ENCODE data around the gene METRNL.

The METRNL gene

GRCh38 chr17:83067718-83068261 lies 11.6 kb upstream of the METRNL start:
- DNase-seq = no peak

- DNase-seq = no peak
Measured at GRCh38 chr17:83068641-83069570, 10.5 kb upstream of the METRNL start.

GRCh38 chr17:83069571-83069906 lies 9.9 kb upstream of the METRNL start:
- no peak for DNase-seq

GRCh38 chr17:83069931-83070742 lies 9.3 kb upstream of the METRNL start:
- no peak for DNase-seq

- DNase-seq = no peak
Measured at GRCh38 chr17:83070800-83071341, 8.5 kb upstream of the METRNL start.

GRCh38 chr17:83071365-83071764 lies 8.0 kb upstream of the METRNL start:
- no peak for DNase-seq

- DNase-seq = no peak
Measured at GRCh38 chr17:83071966-83072562, 7.3 kb upstream of the METRNL start.

- DNase-seq = no peak
Measured at GRCh38 chr17:83072600-83073358, 6.6 kb upstream of the METRNL start.

- DNase-seq = no peak
Measured at GRCh38 chr17:83073389-83074063, 5.9 kb upstream of the METRNL start.

- DNase-seq = no peak
Measured at GRCh38 chr17:83074486-83075223, 4.8 kb upstream of the METRNL start.

- no peak for DNase-seq
Measured at GRCh38 chr17:83075270-83075880, 4.0 kb upstream of the METRNL start.

GRCh38 chr17:83076938-83077337 lies 2.5 kb upstream of the METRNL start:
- no peak for DNase-seq

- DNase-seq = no peak
Measured at GRCh38 chr17:83077411-83077810, 2.0 kb upstream of the METRNL start.

- DNase-seq = no peak
Measured at GRCh38 chr17:83077939-83078338, 1.5 kb upstream of the METRNL start.

- DNase-seq = no peak
Measured at GRCh38 chr17:83078378-83079351, 744 bp upstream of the METRNL start.

- no peak for DNase-seq
Measured at GRCh38 chr17:83079766-83080578, 563 bp downstream of the METRNL start.

GRCh38 chr17:83080579-83080857 lies 1.1 kb downstream of the METRNL start:
- DNase-seq = no peak

- DNase-seq = no peak
Measured at GRCh38 chr17:83080858-83081683, 1.7 kb downstream of the METRNL start.

Measured in NCI-H446 (cell line).